ENCODE data around the gene SRMS.
A peak's percentile ranks its signal among the peaks of the same experiment; 100 is the strongest.
"Not testable (repeated sequence)": the region's sequence is repeated elsewhere in the genome, so short reads cannot be mapped to it uniquely, and the experiment has no call there.

Gene SRMS

GRCh38 chr20:63560333-63560805 is 12.8 kb upstream of the SRMS start:
- Histone ChIP-seq H2BK120ac (ENCODE audit: low read depth, low read length) (no peak overlapping the region), H2BK5ac (ENCODE audit: low read length) (no peak overlapping the region), H2AK5ac (ENCODE audit: low read depth, low read length) (peak overlapping the region; percentile 92), H4K91ac (ENCODE audit: low read depth, low read length, poor library complexity) (no peak overlapping the region), H3K79me1 (ENCODE audit: low read depth, low read length) (peaks cover 3% of the 10 kb centered on the region), H3K9ac (ENCODE audit: low read depth, low read length, poor library complexity) (no peak overlapping the region), H2BK12ac (ENCODE audit: low read length) (no peak overlapping the region), H3K9me3 (replicated peaks in 1 of 2; ENCODE audit: control insufficient read depth in 2 of 2, insufficient read depth in 1 of 2, low read depth in 1 of 2, low read length in 2 of 2) (no peaks in the 10 kb centered on the region), H3K36me3 (replicated peaks in 1 of 2; ENCODE audit: control insufficient read depth in 2 of 2, insufficient read depth in 2 of 2, low read length in 2 of 2) (no peaks in the 10 kb centered on the region), H4K8ac (ENCODE audit: low read depth, low read length) (no peak overlapping the region), H3K4me1 (ENCODE audit: control insufficient read depth in 2 of 2, insufficient read depth in 1 of 2, low read depth in 1 of 2, low read length in 2 of 2) (peaks cover 8 to 11% of the 10 kb centered on the region in 2 donors), H3K23ac (ENCODE audit: low read depth, low read length, poor library complexity) (peak overlapping the region; percentile 65), H2BK15ac (ENCODE audit: low read length) (no peak overlapping the region), H3K4me3 (ENCODE audit: low read length in 2 of 2) (no peak overlapping the region), H3K4ac (ENCODE audit: low read length) (no peak overlapping the region), H3K4me2 (ENCODE audit: insufficient read depth, low read length, poor library complexity, severe bottlenecking) (no peak overlapping the region), H3K18ac (ENCODE audit: low read length) (no peak overlapping the region), H3K27ac (replicated peaks; ENCODE audit: low read length) (no peak overlapping the region), H3K14ac (ENCODE audit: low read length) (no peak overlapping the region), H3K27me3 (ENCODE audit: control insufficient read depth in 3 of 3, insufficient read depth in 3 of 3, low read depth in 1 of 3, low read length in 3 of 3) (no peaks in the 10 kb centered on the region), H2AFZ (ENCODE audit: low read length) (no peak overlapping the region)
- WGBS, 2 donors (ENCODE audit: extremely low coverage in 2 of 2, insufficient read length in 2 of 2, insufficient replicate concordance in 1 of 2), result no CpG with 5 or more reads among the region's 16 CpGs
- DNase-seq (ENCODE audit: low spot score), result no peak

- not testable (repeated sequence) for H3K18ac ChIP-seq (ENCODE audit: low read length); H3K9me3 ChIP-seq (replicated peaks in 1 of 2; ENCODE audit: control insufficient read depth in 2 of 2, insufficient read depth in 1 of 2, low read depth in 1 of 2, low read length in 2 of 2); H2BK5ac ChIP-seq (ENCODE audit: low read length); H3K4me3 ChIP-seq (ENCODE audit: low read length in 2 of 2); H3K36me3 ChIP-seq (replicated peaks in 1 of 2; ENCODE audit: control insufficient read depth in 2 of 2, insufficient read depth in 2 of 2, low read length in 2 of 2); H3K79me1 ChIP-seq (ENCODE audit: low read depth, low read length); H3K4me2 ChIP-seq (ENCODE audit: insufficient read depth, low read length, poor library complexity, severe bottlenecking); H2BK120ac ChIP-seq (ENCODE audit: low read depth, low read length); H2BK12ac ChIP-seq (ENCODE audit: low read length); H3K14ac ChIP-seq (ENCODE audit: low read length); DNase-seq (ENCODE audit: low spot score); H3K9ac ChIP-seq (ENCODE audit: low read depth, low read length, poor library complexity); H2BK15ac ChIP-seq (ENCODE audit: low read length); H3K27ac ChIP-seq (replicated peaks; ENCODE audit: low read length); H4K91ac ChIP-seq (ENCODE audit: low read depth, low read length, poor library complexity); H2AFZ ChIP-seq (ENCODE audit: low read length); H4K8ac ChIP-seq (ENCODE audit: low read depth, low read length); H3K27me3 ChIP-seq (ENCODE audit: control insufficient read depth in 3 of 3, insufficient read depth in 3 of 3, low read depth in 1 of 3, low read length in 3 of 3)
- peaks cover 9 to 13% of the 10 kb centered on the region in 2 donors for H3K4me1 ChIP-seq (ENCODE audit: control insufficient read depth in 2 of 2, insufficient read depth in 1 of 2, low read depth in 1 of 2, low read length in 2 of 2)
- no CpG with 5 or more reads among the region's 31 CpGs for WGBS, 2 donors (ENCODE audit: extremely low coverage in 2 of 2, insufficient read length in 2 of 2, insufficient replicate concordance in 1 of 2)
- H3K4ac ChIP-seq (ENCODE audit: low read length), result peak overlapping the region; percentile 66
- H3K23ac ChIP-seq (ENCODE audit: low read depth, low read length, poor library complexity), result peak overlapping the region; percentile 65
- peak overlapping the region; percentile 92 for H2AK5ac ChIP-seq (ENCODE audit: low read depth, low read length)
These were observed 12.2 kb upstream of the SRMS start for GRCh38 chr20:63559485-63560332.

GRCh38 chr20:63558804-63559484 is 11.4 kb upstream of the SRMS start:
- no peaks in the 10 kb centered on the region for H3K36me3 ChIP-seq (replicated peaks in 1 of 2; ENCODE audit: control insufficient read depth in 2 of 2, insufficient read depth in 2 of 2, low read length in 2 of 2)
- H3K9me3 ChIP-seq (replicated peaks in 1 of 2; ENCODE audit: control insufficient read depth in 2 of 2, insufficient read depth in 1 of 2, low read depth in 1 of 2, low read length in 2 of 2), result no peaks in the 10 kb centered on the region
- H3K4me2 ChIP-seq (ENCODE audit: insufficient read depth, low read length, poor library complexity, severe bottlenecking), result no peak overlapping the region
- H3K18ac ChIP-seq (ENCODE audit: low read length), result no peak overlapping the region
- no peak overlapping the region for H3K9ac ChIP-seq (ENCODE audit: low read depth, low read length, poor library complexity)
- H2AK5ac ChIP-seq (ENCODE audit: low read depth, low read length), result no peak overlapping the region
- no peak overlapping the region for H3K14ac ChIP-seq (ENCODE audit: low read length)
- no peak overlapping the region for H2AFZ ChIP-seq (ENCODE audit: low read length)
- peak overlapping the region; percentile 65 for H4K8ac ChIP-seq (ENCODE audit: low read depth, low read length)
- H3K4me3 ChIP-seq (ENCODE audit: low read length in 2 of 2), result no peak overlapping the region
- H3K4ac ChIP-seq (ENCODE audit: low read length), result no peak overlapping the region
- H2BK12ac ChIP-seq (ENCODE audit: low read length), result peak overlapping the region; percentile 58
- H3K79me1 ChIP-seq (ENCODE audit: low read depth, low read length), result peaks cover 2% of the 10 kb centered on the region
- no peak for DNase-seq (ENCODE audit: low spot score)
- H3K27ac ChIP-seq (replicated peaks; ENCODE audit: low read length), result no peak overlapping the region
- no peak overlapping the region for H4K91ac ChIP-seq (ENCODE audit: low read depth, low read length, poor library complexity)
- no peak overlapping the region for H2BK120ac ChIP-seq (ENCODE audit: low read depth, low read length)
- peaks cover 15 to 18% of the 10 kb centered on the region in 2 donors for H3K4me1 ChIP-seq (ENCODE audit: control insufficient read depth in 2 of 2, insufficient read depth in 1 of 2, low read depth in 1 of 2, low read length in 2 of 2)
- no peak overlapping the region for H2BK15ac ChIP-seq (ENCODE audit: low read length)
- no CpG with 5 or more reads among the region's 14 CpGs for WGBS, 2 donors (ENCODE audit: extremely low coverage in 2 of 2, insufficient read length in 2 of 2, insufficient replicate concordance in 1 of 2)
- no peaks in the 10 kb centered on the region for H3K27me3 ChIP-seq (ENCODE audit: control insufficient read depth in 3 of 3, insufficient read depth in 3 of 3, low read depth in 1 of 3, low read length in 3 of 3)
- no peak overlapping the region for H3K23ac ChIP-seq (ENCODE audit: low read depth, low read length, poor library complexity)
- no peak overlapping the region for H2BK5ac ChIP-seq (ENCODE audit: low read length)

- Histone ChIP-seq H4K91ac (ENCODE audit: low read depth, low read length, poor library complexity) (no peak overlapping the region), H2BK120ac (ENCODE audit: low read depth, low read length) (peak overlapping the region; percentile 72), H2AK5ac (ENCODE audit: low read depth, low read length) (peak overlapping the region; percentile 97), H2BK15ac (ENCODE audit: low read length) (peak overlapping the region; percentile 26), H3K4me1 (ENCODE audit: control insufficient read depth in 2 of 2, insufficient read depth in 1 of 2, low read depth in 1 of 2, low read length in 2 of 2) (peaks cover 15 to 18% of the 10 kb centered on the region in 2 donors), H3K9ac (ENCODE audit: low read depth, low read length, poor library complexity) (peak overlapping the region; percentile 70), H3K14ac (ENCODE audit: low read length) (peak overlapping the region; percentile 97), H3K4me2 (ENCODE audit: insufficient read depth, low read length, poor library complexity, severe bottlenecking) (no peak overlapping the region), H3K23ac (ENCODE audit: low read depth, low read length, poor library complexity) (peak overlapping the region; percentile 80), H3K4ac (ENCODE audit: low read length) (peak overlapping the region; percentile 84), H2BK12ac (ENCODE audit: low read length) (peak overlapping the region; percentile 73), H3K27ac (replicated peaks; ENCODE audit: low read length) (no peak overlapping the region), H3K9me3 (replicated peaks in 1 of 2; ENCODE audit: control insufficient read depth in 2 of 2, insufficient read depth in 1 of 2, low read depth in 1 of 2, low read length in 2 of 2) (no peaks in the 10 kb centered on the region), H3K27me3 (ENCODE audit: control insufficient read depth in 3 of 3, insufficient read depth in 3 of 3, low read depth in 1 of 3, low read length in 3 of 3) (no peaks in the 10 kb centered on the region), H3K36me3 (replicated peaks in 1 of 2; ENCODE audit: control insufficient read depth in 2 of 2, insufficient read depth in 2 of 2, low read length in 2 of 2) (no peaks in the 10 kb centered on the region), H2BK5ac (ENCODE audit: low read length) (peak overlapping the region; percentile 53), H2AFZ (ENCODE audit: low read length) (no peak overlapping the region), H3K79me1 (ENCODE audit: low read depth, low read length) (peaks cover 2% of the 10 kb centered on the region), H4K8ac (ENCODE audit: low read depth, low read length) (peak overlapping the region; percentile 65), H3K4me3 (ENCODE audit: low read length in 2 of 2) (no peak overlapping the region), H3K18ac (ENCODE audit: low read length) (peak overlapping the region; percentile 93)
- no peak for DNase-seq (ENCODE audit: low spot score)
- WGBS, 2 donors (ENCODE audit: extremely low coverage in 2 of 2, insufficient read length in 2 of 2, insufficient replicate concordance in 1 of 2), result no CpG with 5 or more reads among the region's 19 CpGs
These were observed 9.9 kb upstream of the SRMS start for GRCh38 chr20:63557481-63557891.
